NT2/D1 (cell line): ENCODE data around the gene RNASE2.

Experiments
- SUZ12 ChIP-seq: IDR thresholded peaks from 2 replicates; pipeline ENCODE4 v1.6.1; 2011; ENCODE audit not compliant: insufficient read length, insufficient read depth; ENCODE audit errors: extremely low read depth
- YY1 ChIP-seq: IDR thresholded peaks from 2 replicates; pipeline ENCODE4 v1.6.1; 2011; ENCODE audit not compliant: insufficient read length, insufficient read depth
- ZNF274 ChIP-seq: IDR thresholded peaks from 2 replicates; pipeline ENCODE4 v1.6.1; 2011; ENCODE audit warnings: mild to moderate bottlenecking, low read depth, low read length

GRCh38 chr14:20976291-20976690, 21.0 kb downstream of the RNASE2 start:
- TF ChIP-seq YY1: no peak
- TF ChIP-seq ZNF274: no peak
- TF ChIP-seq SUZ12: no peak
